ENCODE results near the gene SLC25A26. TPM values are rescaled to one million over a fixed set of nuclear protein-coding genes. Genes with fewer than 3 reads are reported as not detected.

The SLC25A26 gene
- total RNA-seq, 3 donors from 2014 or later, result 15.9 to 25.8 (median 20.2) TPM

DNA sequence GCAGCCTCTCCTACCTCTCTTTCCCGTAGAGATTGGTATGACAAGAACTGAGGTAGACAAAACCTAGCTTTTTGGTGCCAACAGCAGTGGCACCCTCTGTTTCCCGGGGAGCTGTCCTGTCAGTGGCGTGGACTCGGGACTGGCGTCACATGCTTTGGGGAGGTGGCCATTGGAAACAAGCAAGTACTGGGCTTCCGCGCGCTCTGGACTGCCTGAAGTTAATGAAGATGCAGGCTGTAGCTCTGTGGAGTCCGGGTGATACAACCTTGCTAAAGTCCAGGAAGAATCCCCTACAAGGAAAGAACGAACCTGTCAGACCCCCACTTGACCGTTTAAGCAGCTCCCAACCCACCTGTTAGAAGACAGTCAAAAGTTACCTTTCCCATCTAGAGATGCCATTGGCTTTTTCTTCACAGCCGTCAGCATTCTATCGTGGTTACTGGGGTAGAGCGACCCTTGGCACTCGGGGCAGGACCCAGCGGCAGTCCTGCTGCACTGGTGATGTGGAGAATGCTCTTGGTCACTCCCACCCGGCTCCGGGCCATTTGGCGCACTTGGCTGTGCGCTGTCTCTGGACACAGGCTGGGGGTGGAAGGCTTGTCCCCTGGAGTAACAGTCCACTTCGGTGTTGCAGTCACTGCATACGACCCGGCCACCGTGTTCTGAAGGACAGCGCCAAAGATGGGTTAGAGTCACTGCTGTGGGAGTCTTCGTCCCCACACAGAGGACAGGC, 159.6 kb downstream of the SLC25A26 start:
- Histone ChIP-seq H3K4me3 (no peak overlapping the region), H3K36me3 (ENCODE audit: low read depth) (peaks cover 19% of the 10 kb centered on the region), H3K9me3 (no peaks in the 10 kb centered on the region), H3K4me1 (ENCODE audit: low read depth) (peaks cover 13% of the 10 kb centered on the region)
- DNase-seq (no peak), ATAC-seq (no peak)
- intact Hi-C loops (cut with DNase I, micrococcal nuclease), result no loop called here
- TF ChIP-seq, protein P1, sequence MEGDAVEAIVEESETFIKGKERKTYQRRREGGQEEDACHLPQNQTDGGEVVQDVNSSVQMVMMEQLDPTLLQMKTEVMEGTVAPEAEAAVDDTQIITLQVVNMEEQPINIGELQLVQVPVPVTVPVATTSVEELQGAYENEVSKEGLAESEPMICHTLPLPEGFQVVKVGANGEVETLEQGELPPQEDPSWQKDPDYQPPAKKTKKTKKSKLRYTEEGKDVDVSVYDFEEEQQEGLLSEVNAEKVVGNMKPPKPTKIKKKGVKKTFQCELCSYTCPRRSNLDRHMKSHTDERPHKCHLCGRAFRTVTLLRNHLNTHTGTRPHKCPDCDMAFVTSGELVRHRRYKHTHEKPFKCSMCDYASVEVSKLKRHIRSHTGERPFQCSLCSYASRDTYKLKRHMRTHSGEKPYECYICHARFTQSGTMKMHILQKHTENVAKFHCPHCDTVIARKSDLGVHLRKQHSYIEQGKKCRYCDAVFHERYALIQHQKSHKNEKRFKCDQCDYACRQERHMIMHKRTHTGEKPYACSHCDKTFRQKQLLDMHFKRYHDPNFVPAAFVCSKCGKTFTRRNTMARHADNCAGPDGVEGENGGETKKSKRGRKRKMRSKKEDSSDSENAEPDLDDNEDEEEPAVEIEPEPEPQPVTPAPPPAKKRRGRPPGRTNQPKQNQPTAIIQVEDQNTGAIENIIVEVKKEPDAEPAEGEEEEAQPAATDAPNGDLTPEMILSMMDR (IDR thresholded peaks at IDR 0.05), result no peak

DNA sequence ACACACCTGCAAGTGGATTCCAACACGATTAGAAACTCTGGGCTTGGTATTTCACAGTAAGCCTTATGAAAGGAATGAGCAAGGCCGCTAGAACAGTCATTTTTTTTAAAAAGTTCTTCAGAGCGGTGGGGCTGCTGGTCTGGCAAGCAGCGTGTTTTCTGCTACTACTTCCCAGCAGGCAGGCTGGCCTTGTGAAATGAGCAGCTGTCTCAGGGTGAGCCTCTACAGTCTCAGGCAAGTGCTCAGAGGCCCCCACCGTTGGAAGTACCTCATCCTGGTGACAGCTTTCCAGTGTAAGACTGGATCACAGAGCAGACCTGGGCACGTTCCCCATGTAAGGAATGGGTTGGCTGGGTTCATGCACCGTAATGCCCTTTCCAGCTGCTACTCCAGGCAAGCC, 160.8 kb downstream of the SLC25A26 start:
- intact Hi-C loops (cut with DNase I, micrococcal nuclease), result no loop called here
- Histone ChIP-seq H3K9me3 (no peaks in the 10 kb centered on the region), H3K4me1 (ENCODE audit: low read depth) (peaks cover 9% of the 10 kb centered on the region), H3K36me3 (ENCODE audit: low read depth) (peaks cover 19% of the 10 kb centered on the region), H3K4me3 (no peak overlapping the region)
- no peak for ATAC-seq
- TF ChIP-seq, protein P1 (IDR thresholded peaks at IDR 0.05), result no peak
- DNase-seq, result no peak

DNA sequence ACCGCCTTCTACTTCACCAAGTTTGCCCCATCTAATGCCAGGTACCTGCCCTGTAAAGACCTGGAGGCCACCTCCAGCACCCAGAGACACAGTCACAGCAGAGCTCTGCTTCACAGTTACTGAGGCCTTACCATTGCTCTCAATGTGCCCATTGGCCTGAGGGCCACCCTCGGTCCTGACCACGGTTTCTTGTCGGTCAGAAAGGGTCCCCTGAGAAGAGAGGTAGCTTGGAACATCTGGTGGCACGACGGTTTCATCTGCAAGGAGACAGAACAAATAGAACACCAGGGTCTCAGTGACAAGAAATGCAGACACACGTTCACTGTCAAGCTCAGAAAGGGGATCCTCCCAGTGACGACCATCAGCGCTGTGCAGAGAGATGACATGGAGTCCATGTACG, 161.3 kb downstream of the SLC25A26 start:
- Histone ChIP-seq H3K36me3 (ENCODE audit: low read depth) (peaks cover 19% of the 10 kb centered on the region), H3K4me1 (ENCODE audit: low read depth) (peaks cover 3% of the 10 kb centered on the region), H3K4me3 (no peak overlapping the region), H3K9me3 (no peaks in the 10 kb centered on the region)
- DNase-seq (no peak), ATAC-seq (no peak)
- intact Hi-C loops (cut with DNase I, micrococcal nuclease), result no loop called here
- TF ChIP-seq, protein P1 (IDR thresholded peaks at IDR 0.05), result no peak

DNA sequence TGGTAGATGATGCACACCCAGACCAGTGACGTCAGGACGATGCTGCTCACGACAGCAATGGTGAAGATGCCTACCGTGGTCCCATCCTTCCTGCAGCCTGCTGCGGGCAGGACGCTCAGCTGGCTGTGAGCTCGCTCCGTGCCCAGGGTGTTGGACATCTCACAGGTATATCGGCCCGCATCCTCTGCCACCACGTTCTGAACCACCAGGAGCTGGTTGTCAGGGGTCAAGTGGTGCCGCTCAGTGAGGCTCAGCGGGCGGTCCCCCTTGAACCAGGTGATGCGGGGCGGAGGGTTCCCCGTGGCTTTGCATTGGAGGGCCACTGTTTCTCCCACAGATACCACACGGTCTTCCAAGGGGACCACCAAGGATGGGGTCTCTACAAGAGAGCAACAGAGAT, 162.2 kb downstream of the SLC25A26 start:
- Histone ChIP-seq H3K9me3 (no peaks in the 10 kb centered on the region), H3K4me3 (no peak overlapping the region), H3K4me1 (ENCODE audit: low read depth) (no peaks in the 10 kb centered on the region), H3K36me3 (ENCODE audit: low read depth) (peaks cover 19% of the 10 kb centered on the region)
- DNase-seq, result no peak
- no peak for ATAC-seq
- TF ChIP-seq, protein P1 (IDR thresholded peaks at IDR 0.05), result no peak
- intact Hi-C loops (cut with DNase I, micrococcal nuclease), result no loop called here

DNA sequence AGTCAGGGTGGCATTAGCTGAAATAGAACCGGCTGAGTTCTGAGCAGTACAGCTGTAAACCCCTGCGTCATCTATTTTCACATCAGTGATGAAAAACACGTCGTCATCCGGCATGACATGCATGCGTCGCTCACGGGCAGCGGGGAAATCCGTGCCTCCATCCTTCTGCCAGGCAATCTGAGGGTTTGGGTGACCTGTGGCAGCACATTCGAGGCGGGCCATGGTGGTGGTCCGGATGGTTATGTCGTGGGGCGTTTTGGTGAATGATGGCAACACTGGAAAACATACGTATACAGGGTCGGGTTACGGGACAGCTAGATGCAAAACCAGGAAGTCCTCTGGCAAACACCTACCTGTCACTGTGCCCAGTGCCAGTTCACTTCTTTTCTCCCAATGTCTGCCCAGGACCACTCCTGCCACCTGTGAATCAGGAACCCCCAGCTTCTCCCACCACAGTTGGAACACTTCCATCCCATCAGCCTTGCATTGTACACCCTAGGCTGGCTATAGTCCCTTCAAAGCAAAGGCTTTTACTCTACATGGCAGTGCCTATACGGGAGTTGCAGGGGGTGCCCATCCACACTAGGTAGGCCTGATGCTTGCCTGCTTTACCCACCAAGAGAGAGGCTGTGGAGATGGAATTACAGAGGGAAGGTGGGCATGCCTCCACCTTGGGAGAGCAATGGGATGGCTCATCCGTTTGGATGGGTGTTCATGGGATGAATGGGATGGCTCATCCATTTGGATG, 163.4 kb downstream of the SLC25A26 start:
- no peak for DNase-seq
- ATAC-seq, result no peak
- Histone ChIP-seq H3K9me3 (no peaks in the 10 kb centered on the region), H3K36me3 (ENCODE audit: low read depth) (peaks cover 19% of the 10 kb centered on the region), H3K4me3 (no peak overlapping the region), H3K4me1 (ENCODE audit: low read depth) (no peaks in the 10 kb centered on the region)
- intact Hi-C loops (cut with DNase I, micrococcal nuclease), result no loop called here
- TF ChIP-seq, protein P1 (IDR thresholded peaks at IDR 0.05), result no peak
